ENCODE data around the gene MARS1. TPM values are rescaled to one million over a fixed set of nuclear protein-coding genes. Genes with fewer than 3 reads are reported as not detected.

Gene MARS1
- total and polyA plus RNA-seq, 2 experiments from 2014 or later, result 266 to 351 TPM

DNA sequence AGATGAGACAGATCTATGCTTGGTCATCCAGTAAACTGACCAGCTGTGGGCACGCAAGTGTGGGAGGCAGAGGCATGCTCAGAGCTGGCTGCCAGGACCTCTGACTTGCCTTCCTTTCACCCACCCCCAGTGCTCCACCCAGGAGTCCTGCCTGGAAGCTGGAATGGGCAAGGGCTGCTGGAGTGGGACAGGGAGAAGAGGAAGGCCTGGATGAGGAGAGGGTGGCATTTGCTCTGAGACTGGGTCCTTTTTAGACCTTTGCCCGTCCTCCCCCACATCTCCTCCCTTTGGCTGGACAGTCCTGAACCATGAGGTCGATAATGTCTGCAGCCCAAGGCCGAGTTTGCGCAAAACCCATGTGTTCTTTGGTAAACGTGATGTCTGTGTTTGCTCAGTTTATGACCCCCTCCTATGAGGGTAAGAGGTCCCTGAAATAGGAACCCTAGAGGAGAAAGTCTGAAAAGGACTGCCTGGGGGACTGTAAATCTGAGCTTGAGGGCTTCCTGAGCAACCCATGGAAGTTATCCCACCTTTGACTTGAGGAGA lies 36.6 kb upstream of the MARS1 start (continued):
- TF ChIP-seq, protein P1, sequence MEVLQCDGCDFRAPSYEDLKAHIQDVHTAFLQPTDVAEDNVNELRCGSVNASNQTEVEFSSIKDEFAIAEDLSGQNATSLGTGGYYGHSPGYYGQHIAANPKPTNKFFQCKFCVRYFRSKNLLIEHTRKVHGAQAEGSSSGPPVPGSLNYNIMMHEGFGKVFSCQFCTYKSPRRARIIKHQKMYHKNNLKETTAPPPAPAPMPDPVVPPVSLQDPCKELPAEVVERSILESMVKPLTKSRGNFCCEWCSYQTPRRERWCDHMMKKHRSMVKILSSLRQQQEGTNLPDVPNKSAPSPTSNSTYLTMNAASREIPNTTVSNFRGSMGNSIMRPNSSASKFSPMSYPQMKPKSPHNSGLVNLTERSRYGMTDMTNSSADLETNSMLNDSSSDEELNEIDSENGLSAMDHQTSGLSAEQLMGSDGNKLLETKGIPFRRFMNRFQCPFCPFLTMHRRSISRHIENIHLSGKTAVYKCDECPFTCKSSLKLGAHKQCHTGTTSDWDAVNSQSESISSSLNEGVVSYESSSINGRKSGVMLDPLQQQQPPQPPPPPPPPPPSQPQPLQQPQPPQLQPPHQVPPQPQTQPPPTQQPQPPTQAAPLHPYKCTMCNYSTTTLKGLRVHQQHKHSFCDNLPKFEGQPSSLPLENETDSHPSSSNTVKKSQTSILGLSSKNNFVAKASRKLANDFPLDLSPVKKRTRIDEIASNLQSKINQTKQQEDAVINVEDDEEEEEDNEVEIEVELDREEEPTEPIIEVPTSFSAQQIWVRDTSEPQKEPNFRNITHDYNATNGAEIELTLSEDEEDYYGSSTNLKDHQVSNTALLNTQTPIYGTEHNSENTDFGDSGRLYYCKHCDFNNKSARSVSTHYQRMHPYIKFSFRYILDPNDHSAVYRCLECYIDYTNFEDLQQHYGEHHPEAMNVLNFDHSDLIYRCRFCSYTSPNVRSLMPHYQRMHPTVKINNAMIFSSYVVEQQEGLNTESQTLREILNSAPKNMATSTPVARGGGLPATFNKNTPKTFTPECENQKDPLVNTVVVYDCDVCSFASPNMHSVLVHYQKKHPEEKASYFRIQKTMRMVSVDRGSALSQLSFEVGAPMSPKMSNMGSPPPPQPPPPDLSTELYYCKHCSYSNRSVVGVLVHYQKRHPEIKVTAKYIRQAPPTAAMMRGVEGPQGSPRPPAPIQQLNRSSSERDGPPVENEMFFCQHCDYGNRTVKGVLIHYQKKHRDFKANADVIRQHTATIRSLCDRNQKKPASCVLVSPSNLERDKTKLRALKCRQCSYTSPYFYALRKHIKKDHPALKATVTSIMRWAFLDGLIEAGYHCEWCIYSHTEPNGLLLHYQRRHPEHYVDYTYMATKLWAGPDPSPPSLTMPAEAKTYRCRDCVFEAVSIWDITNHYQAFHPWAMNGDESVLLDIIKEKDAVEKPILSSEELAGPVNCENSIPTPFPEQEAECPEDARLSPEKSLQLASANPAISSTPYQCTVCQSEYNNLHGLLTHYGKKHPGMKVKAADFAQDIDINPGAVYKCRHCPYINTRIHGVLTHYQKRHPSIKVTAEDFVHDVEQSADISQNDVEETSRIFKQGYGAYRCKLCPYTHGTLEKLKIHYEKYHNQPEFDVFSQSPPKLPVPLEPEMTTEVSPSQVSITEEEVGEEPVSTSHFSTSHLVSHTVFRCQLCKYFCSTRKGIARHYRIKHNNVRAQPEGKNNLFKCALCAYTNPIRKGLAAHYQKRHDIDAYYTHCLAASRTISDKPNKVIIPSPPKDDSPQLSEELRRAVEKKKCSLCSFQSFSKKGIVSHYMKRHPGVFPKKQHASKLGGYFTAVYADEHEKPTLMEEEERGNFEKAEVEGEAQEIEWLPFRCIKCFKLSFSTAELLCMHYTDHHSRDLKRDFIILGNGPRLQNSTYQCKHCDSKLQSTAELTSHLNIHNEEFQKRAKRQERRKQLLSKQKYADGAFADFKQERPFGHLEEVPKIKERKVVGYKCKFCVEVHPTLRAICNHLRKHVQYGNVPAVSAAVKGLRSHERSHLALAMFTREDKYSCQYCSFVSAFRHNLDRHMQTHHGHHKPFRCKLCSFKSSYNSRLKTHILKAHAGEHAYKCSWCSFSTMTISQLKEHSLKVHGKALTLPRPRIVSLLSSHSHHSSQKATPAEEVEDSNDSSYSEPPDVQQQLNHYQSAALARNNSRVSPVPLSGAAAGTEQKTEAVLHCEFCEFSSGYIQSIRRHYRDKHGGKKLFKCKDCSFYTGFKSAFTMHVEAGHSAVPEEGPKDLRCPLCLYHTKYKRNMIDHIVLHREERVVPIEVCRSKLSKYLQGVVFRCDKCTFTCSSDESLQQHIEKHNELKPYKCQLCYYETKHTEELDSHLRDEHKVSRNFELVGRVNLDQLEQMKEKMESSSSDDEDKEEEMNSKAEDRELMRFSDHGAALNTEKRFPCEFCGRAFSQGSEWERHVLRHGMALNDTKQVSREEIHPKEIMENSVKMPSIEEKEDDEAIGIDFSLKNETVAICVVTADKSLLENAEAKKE (CRISPR knock-in tag; IDR thresholded peaks at IDR 0.05), result no peak
- TF ChIP-seq ZNF331 (CRISPR knock-in tag; IDR thresholded peaks at IDR 0.05; ENCODE audit: low read depth), result no peak

DNA sequence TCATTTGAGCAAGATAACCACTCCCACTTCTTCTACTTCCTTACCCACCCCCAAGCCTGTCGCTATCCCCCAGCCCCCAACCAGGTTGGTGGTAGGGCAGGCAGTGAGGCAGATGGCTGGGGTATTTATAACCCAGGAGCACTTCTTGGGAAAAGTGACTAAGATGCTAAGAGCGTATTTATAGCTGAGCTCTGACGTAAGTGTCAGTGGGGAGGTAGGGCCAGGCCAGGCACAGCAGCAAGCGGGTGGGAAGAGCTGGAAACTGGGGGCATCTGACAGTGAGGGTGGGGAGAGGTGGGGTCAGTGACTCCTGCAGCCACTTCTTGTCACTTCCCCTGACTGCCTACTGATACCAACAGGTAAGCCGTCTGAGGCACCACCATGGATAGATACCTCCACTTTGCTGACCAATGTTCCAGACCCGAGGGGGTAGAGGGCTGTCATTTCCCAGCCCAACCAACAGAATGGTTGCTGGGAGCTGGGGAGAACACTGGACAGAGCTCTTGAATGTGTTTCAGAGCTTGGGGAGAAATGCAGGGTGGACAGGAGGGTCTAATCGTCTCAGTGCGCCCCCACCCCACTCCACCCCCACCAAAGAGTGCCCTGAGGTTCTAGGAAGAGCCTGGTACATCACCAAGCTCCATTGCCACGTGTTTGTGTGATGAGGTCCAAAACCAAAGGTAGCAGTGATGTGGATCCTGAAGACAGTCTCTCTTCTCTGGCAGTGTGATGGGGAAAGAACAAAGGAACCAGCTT lies 35.5 kb upstream of the MARS1 start:
- Histone ChIP-seq H3K4me2 (peak overlapping the region; percentile 69), H3K4me1 (ENCODE audit: insufficient read depth) (peaks cover 47% of the 10 kb centered on the region), H4K20me1 (replicated peaks; ENCODE audit: insufficient read depth) (no peaks in the 10 kb centered on the region), H3K79me2 (replicated peaks; ENCODE audit: insufficient read depth) (peaks cover 9% of the 10 kb centered on the region), H3F3A (replicated peaks; ENCODE audit: low read depth) (peaks cover 7% of the 10 kb centered on the region; the same call in 1 of the 2 replicates), H3K27ac (ENCODE audit: low read depth) (no peak overlapping the region), H2AFZ (no peak overlapping the region), H3K9me2 (ENCODE audit: insufficient read depth) (no peaks in the 10 kb centered on the region), H3K36me3 (ENCODE audit: insufficient read depth) (no peaks in the 10 kb centered on the region), H3K27me3 (ENCODE audit: insufficient read depth) (no peaks in the 10 kb centered on the region), H3K4me3 (no peak overlapping the region)
- ATAC-seq (no peak), DNase-seq (ENCODE audit: low spot score) (peak; percentile 27)
- peaks cover 46% of the 10 kb centered on the region for H3K4me1 Mint-ChIP-seq
- H3K9me3 Mint-ChIP-seq, result no peaks in the 10 kb centered on the region; the same call in 2 of the 3 replicates
- peak overlapping the region; percentile 25; the same call in 1 of the 3 replicates for H3K4me3 Mint-ChIP-seq
- peak overlapping the region; percentile 66; the same call in 1 of the 2 replicates for H3K27ac Mint-ChIP-seq
- peaks cover 29% of the 10 kb centered on the region for H3K27me3 Mint-ChIP-seq (ENCODE audit: insufficient read depth, low read depth, poor library complexity)
- peaks cover 16% of the 10 kb centered on the region for H3K36me3 Mint-ChIP-seq (ENCODE audit: low read depth)
- TF ChIP-seq REST (IDR thresholded peaks at IDR 0.05; ENCODE audit: unreplicated experiment) (no peak), ZNF114 (CRISPR knock-in tag; IDR thresholded peaks at IDR 0.05) (no peak), ZNF331 (CRISPR knock-in tag; IDR thresholded peaks at IDR 0.05; ENCODE audit: low read depth) (no peak), NANOG (IDR thresholded peaks at IDR 0.05; ENCODE audit: borderline replicate concordance) (no peak), STAT1 (IDR thresholded peaks at IDR 0.05; ENCODE audit: unreplicated experiment) (no peak), ETS1 (IDR thresholded peaks at IDR 0.05) (no peak), CREB1 (CRISPR knock-in tag; IDR thresholded peaks at IDR 0.05; ENCODE audit: low read depth) (no peak), POLR2AphosphoS5 (IDR thresholded peaks at IDR 0.05; ENCODE audit: low read depth) (no peak), EZH2 (IDR thresholded peaks at IDR 0.05; ENCODE audit: low read depth, unreplicated experiment) (no peak)
- TF ChIP-seq, protein P2, sequence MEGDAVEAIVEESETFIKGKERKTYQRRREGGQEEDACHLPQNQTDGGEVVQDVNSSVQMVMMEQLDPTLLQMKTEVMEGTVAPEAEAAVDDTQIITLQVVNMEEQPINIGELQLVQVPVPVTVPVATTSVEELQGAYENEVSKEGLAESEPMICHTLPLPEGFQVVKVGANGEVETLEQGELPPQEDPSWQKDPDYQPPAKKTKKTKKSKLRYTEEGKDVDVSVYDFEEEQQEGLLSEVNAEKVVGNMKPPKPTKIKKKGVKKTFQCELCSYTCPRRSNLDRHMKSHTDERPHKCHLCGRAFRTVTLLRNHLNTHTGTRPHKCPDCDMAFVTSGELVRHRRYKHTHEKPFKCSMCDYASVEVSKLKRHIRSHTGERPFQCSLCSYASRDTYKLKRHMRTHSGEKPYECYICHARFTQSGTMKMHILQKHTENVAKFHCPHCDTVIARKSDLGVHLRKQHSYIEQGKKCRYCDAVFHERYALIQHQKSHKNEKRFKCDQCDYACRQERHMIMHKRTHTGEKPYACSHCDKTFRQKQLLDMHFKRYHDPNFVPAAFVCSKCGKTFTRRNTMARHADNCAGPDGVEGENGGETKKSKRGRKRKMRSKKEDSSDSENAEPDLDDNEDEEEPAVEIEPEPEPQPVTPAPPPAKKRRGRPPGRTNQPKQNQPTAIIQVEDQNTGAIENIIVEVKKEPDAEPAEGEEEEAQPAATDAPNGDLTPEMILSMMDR (conservative IDR thresholded peaks at IDR 0.05; ENCODE audit: low read depth in 2 of 2), result no peak

Measured in GM23338 (cell line).